Neural cell (in vitro differentiated cells): ENCODE results near the gene FARP1. TPM values are rescaled to one million over a fixed set of nuclear protein-coding genes. Genes with fewer than 3 reads are reported as not detected.

ENCODE experiments used
- H2AFZ ChIP-seq: fragments of 200-600, 300-800 bp; sonication (generic), shearing (Covaris generic); 2 replicates; pipeline ENCODE4 v1.6.0; 2014; ENCODE audit warnings: low read depth, mild to moderate bottlenecking, antibody characterized with exemption, low read length, moderate library complexity
- H3F3A ChIP-seq: fragments of 200-600 bp; shearing (Covaris generic); 2 replicates; pipeline ENCODE4 v1.6.1; 2016; ENCODE audit warnings: mild to moderate bottlenecking, moderate library complexity, mixed read lengths, antibody characterized with exemption, low read length; ENCODE audit not compliant: insufficient read depth, poor library complexity, severe bottlenecking
- H3K27ac ChIP-seq: fragments of 200-600, 300-800 bp; sonication (generic), shearing (Covaris generic); 2 replicates; pipeline ENCODE4 v1.5.1; 2014; ENCODE audit warnings: mild to moderate bottlenecking, low read length, moderate library complexity
- H3K27me3 ChIP-seq: fragments of 300-800, 200-600 bp; sonication (generic), shearing (Covaris generic); 2 replicates; pipeline ENCODE4 v1.6.0; 2014; ENCODE audit warnings: mild to moderate bottlenecking, low read depth, low read length, moderate library complexity; ENCODE audit not compliant: insufficient read depth
- H3K36me3 ChIP-seq: fragments of 300-800, 200-600 bp; sonication (generic), shearing (Covaris generic); 2 replicates; pipeline ENCODE4 v1.5.1; 2014; ENCODE audit warnings: mild to moderate bottlenecking, antibody characterized with exemption, low read length, moderate library complexity; ENCODE audit not compliant: insufficient read depth
- H3K4me2 ChIP-seq: fragments of 300-800, 200-600 bp; sonication (generic), shearing (Covaris generic); 2 replicates; pipeline ENCODE4 v1.6.0; 2014; ENCODE audit warnings: mild to moderate bottlenecking, low read length
- H3K4me3 ChIP-seq: fragments of 300-800, 200-600 bp; sonication (generic), shearing (Covaris generic); 2 replicates; pipeline ENCODE4 v1.5.1; 2014; ENCODE audit warnings: mild to moderate bottlenecking, low read length, moderate library complexity
- H3K79me2 ChIP-seq: fragments of 200-600 bp; shearing (Covaris generic); replicated peaks from 2 replicates; pipeline ENCODE4 v1.6.0; 2014; ENCODE audit warnings: mild to moderate bottlenecking, low read length, moderate library complexity; ENCODE audit not compliant: insufficient read depth
- H3K9ac ChIP-seq: fragments of 300-800, 200-600 bp; sonication (generic), shearing (Covaris generic); 2 replicates; pipeline ENCODE4 v1.6.1; 2016; ENCODE audit warnings: mild to moderate bottlenecking, low read length, mixed read lengths
- H3K9me2 ChIP-seq: fragments of 200-600 bp; shearing (Covaris generic); 2 replicates; pipeline ENCODE4 v1.6.1; 2016; ENCODE audit warnings: mild to moderate bottlenecking, low read length, mixed read lengths; ENCODE audit not compliant: insufficient read depth
- H3K9me3 ChIP-seq: fragments of 200-600, 300-800 bp; sonication (generic), shearing (Covaris generic); 2 replicates; pipeline ENCODE4 v1.6.1; 2016; ENCODE audit warnings: mild to moderate bottlenecking, mixed run types, low read length, moderate library complexity, mixed read lengths
- H4K20me1 ChIP-seq: fragments of 200-600 bp; shearing (Covaris generic); 2 replicates; pipeline ENCODE4 v1.6.1; 2016; ENCODE audit warnings: mild to moderate bottlenecking, mixed run types; ENCODE audit not compliant: insufficient read depth
- EP300 ChIP-seq: fragments of 450-650 bp; conservative IDR thresholded peaks from 2 replicates; pipeline ENCODE4 v1.6.1; 2014; ENCODE audit warnings: antibody characterized with exemption, mild to moderate bottlenecking, moderate library complexity; ENCODE audit not compliant: poor library complexity, severe bottlenecking
- EZH2 ChIP-seq: fragments of 200-600, 300-800 bp; shearing (Covaris generic), sonication (generic); IDR thresholded peaks from 2 replicates; pipeline ENCODE4 v1.6.1; 2014; ENCODE audit warnings: antibody characterized with exemption, low read length, borderline replicate concordance, mild to moderate bottlenecking; ENCODE audit not compliant: insufficient read depth, poor library complexity, severe bottlenecking
- MXI1 ChIP-seq: fragments of 450-650 bp; conservative IDR thresholded peaks from 2 replicates; pipeline ENCODE4 v1.6.1; 2014; ENCODE audit warnings: antibody characterized with exemption, mild to moderate bottlenecking; ENCODE audit not compliant: poor library complexity, severe bottlenecking
- RAD21 ChIP-seq: fragments of 450-650 bp; conservative IDR thresholded peaks from 2 replicates; pipeline ENCODE4 v1.6.1; 2014; ENCODE audit warnings: antibody characterized with exemption, mild to moderate bottlenecking, moderate library complexity
- REST ChIP-seq: IDR thresholded peaks from 2 replicates; pipeline ENCODE4 v1.6.1; 2012; ENCODE audit warnings: borderline replicate concordance
- SMC3 ChIP-seq: fragments of 450-650 bp; conservative IDR thresholded peaks from 2 replicates; pipeline ENCODE4 v1.6.1; 2014; ENCODE audit warnings: antibody characterized with exemption, mild to moderate bottlenecking, moderate library complexity; ENCODE audit not compliant: poor library complexity
- TAF1 ChIP-seq: IDR thresholded peaks from 2 replicates; pipeline ENCODE4 v1.6.1; 2012; ENCODE audit warnings: low read depth
- polyA plus RNA-seq: library from polyadenylated mRNA; depleted of rRNA; stranded (reverse); fragments of >200 nt; gene quantifications from 2 replicates; pipeline ENCODE4 v1.2.3, GENCODE V29; 2014
- TF ChIP-seq, protein P1 (sequence below): fragments of 450-650 bp; IDR thresholded peaks from 2 replicates; pipeline ENCODE4 v1.5.1; 2014; ENCODE audit warnings: antibody characterized with exemption, mild to moderate bottlenecking, moderate library complexity; ENCODE audit not compliant: poor library complexity, severe bottlenecking

Gene FARP1
- polyA plus RNA-seq, 1 donor from 2014 or later = 19.7 TPM

DNA sequence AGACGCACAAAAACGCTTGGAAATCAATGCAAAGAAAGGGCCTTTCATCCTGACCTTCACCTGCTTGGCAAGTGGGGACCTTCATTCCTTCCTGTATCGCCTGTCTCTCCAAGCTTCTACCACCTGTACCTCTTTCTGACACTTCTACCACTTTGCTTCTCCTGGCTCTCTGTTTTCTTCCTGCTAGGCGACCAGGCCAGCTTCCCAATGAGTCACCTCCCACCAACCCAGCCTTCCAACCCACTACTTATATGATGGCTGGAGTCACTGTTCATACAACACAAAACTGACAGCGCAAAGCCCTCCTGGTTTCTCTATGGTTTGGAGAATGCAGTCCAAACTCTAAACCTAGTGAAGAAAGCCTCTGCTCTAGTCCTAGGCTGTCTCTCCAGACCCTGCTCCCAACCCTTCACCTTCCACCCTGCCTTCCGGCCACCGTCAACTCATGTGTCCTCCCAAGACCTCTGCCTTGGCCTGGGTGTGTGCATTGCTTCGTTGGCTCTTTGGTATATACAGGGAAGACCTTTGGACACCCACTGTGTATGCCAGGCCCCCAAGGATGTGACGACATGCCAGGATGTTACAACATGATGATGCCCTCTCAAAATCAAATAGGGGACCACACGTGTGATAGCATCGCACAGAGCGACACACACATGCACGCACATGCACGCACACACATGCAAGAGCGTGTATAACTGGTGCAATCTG, 285.5 kb downstream of the FARP1 start:
- Histone ChIP-seq H4K20me1 (no peaks in the 10 kb centered on the region), H3K27me3 (no peaks in the 10 kb centered on the region), H3K9me3 (no peaks in the 10 kb centered on the region), H3K27ac (no peak overlapping the region), H3K4me2 (no peak overlapping the region), H3K79me2 (no peaks in the 10 kb centered on the region), H3K36me3 (peaks cover 8% of the 10 kb centered on the region), H2AFZ (no peak overlapping the region), H3F3A (no peaks in the 10 kb centered on the region), H3K4me3 (no peak overlapping the region), H3K9ac (no peak overlapping the region), H3K9me2 (no peaks in the 10 kb centered on the region)
- TF ChIP-seq SMC3 = no peak

GRCh38 chr13:98429081-98429480, 286.2 kb downstream of the FARP1 start:
- no peak overlapping the region for H3K4me3 ChIP-seq
- H2AFZ ChIP-seq = no peak overlapping the region
- H3K9me3 ChIP-seq = no peaks in the 10 kb centered on the region
- TF ChIP-seq, protein P1, sequence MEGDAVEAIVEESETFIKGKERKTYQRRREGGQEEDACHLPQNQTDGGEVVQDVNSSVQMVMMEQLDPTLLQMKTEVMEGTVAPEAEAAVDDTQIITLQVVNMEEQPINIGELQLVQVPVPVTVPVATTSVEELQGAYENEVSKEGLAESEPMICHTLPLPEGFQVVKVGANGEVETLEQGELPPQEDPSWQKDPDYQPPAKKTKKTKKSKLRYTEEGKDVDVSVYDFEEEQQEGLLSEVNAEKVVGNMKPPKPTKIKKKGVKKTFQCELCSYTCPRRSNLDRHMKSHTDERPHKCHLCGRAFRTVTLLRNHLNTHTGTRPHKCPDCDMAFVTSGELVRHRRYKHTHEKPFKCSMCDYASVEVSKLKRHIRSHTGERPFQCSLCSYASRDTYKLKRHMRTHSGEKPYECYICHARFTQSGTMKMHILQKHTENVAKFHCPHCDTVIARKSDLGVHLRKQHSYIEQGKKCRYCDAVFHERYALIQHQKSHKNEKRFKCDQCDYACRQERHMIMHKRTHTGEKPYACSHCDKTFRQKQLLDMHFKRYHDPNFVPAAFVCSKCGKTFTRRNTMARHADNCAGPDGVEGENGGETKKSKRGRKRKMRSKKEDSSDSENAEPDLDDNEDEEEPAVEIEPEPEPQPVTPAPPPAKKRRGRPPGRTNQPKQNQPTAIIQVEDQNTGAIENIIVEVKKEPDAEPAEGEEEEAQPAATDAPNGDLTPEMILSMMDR = no peak
- TF ChIP-seq MXI1 (no peak), SMC3 (no peak), REST (no peak)
- no peaks in the 10 kb centered on the region for H4K20me1 ChIP-seq
- no peak overlapping the region for H3K9ac ChIP-seq
- peaks cover 8% of the 10 kb centered on the region for H3K36me3 ChIP-seq
- H3K4me2 ChIP-seq = no peak overlapping the region
- no peaks in the 10 kb centered on the region for H3K79me2 ChIP-seq
- no peaks in the 10 kb centered on the region for H3F3A ChIP-seq
- H3K9me2 ChIP-seq = no peaks in the 10 kb centered on the region
- H3K27me3 ChIP-seq = no peaks in the 10 kb centered on the region
- H3K27ac ChIP-seq = no peak overlapping the region

DNA sequence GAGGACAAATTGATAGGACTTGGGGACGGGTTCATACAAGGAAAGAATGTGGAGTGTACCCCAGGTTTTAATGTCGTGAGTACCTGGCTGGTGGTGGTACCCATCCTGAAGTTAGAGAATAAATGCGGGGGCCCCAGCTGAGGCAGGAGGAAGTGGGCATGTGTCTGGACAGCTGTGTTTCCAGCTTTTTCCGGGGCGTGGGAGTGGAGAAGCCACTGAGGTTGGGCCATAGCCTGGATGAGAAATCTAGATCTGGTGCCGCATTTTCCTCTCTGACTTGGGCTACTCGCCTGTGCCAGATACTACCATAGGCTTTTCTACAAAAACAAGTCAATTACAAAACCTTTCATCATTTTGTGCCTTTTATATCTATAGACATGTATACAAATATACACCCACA, 286.6 kb downstream of the FARP1 start:
- Histone ChIP-seq H3F3A (no peaks in the 10 kb centered on the region), H2AFZ (no peak overlapping the region), H3K9me3 (no peaks in the 10 kb centered on the region), H3K27ac (no peak overlapping the region), H3K9ac (no peak overlapping the region), H3K4me3 (no peak overlapping the region), H3K9me2 (no peaks in the 10 kb centered on the region), H4K20me1 (no peaks in the 10 kb centered on the region), H3K4me2 (no peak overlapping the region), H3K27me3 (no peaks in the 10 kb centered on the region), H3K79me2 (no peaks in the 10 kb centered on the region), H3K36me3 (peaks cover 6% of the 10 kb centered on the region)
- TF ChIP-seq MXI1 = no peak
- TF ChIP-seq, protein P1 = no peak
- TF ChIP-seq SMC3 = no peak
- no peak for TF ChIP-seq EZH2
- TF ChIP-seq RAD21 = no peak
- no peak for TF ChIP-seq EP300
- TF ChIP-seq REST = no peak
- no peak for TF ChIP-seq TAF1
